Liver (tissue), 9 donors: Measurements from ENCODE around the gene NCAM1. TPM values are rescaled to one million over a fixed set of nuclear protein-coding genes. Genes with fewer than 3 reads are reported as not detected.

ENCODE experiments used
- DNase-seq: peaks from one replicate; pipeline ENCODE4 v3.0.0-alpha.2; 2017; ENCODE audit warnings: low spot score
- H3K27ac ChIP-seq, 2 donors: one replicate each; pipeline ENCODE4 v1.7.0; 2013; ENCODE audit warnings: inconsistent platforms in 2 of 2, low read length in 2 of 2, control low read depth in 1 of 2, low read depth in 1 of 2, mild to moderate bottlenecking in 1 of 2
- H3K27me3 ChIP-seq, 4 donors: one replicate each; pipeline versions ENCODE4 v1.6.1 to v1.7.0; 2013; ENCODE audit warnings: low read length in 3 of 4, inconsistent platforms in 1 of 4, mild to moderate bottlenecking in 1 of 4, moderate library complexity in 1 of 4; ENCODE audit not compliant: control insufficient read depth in 4 of 4, insufficient read depth in 4 of 4
- H3K36me3 ChIP-seq, 4 donors: one replicate each; pipeline versions ENCODE4 v1.6.1 to v1.7.0; 2013; ENCODE audit warnings: low read length in 3 of 4, mild to moderate bottlenecking in 3 of 4, low read depth in 1 of 4, moderate library complexity in 1 of 4; ENCODE audit not compliant: control insufficient read depth in 4 of 4, insufficient read depth in 3 of 4
- H3K4me1 ChIP-seq, 4 donors: one replicate each; pipeline versions ENCODE4 v1.6.1 to v1.7.0; 2013; ENCODE audit warnings: low read length in 3 of 4, mild to moderate bottlenecking in 3 of 4, moderate library complexity in 1 of 4; ENCODE audit not compliant: control insufficient read depth in 4 of 4, insufficient read depth in 4 of 4
- H3K4me3 ChIP-seq, 3 donors: one replicate each; pipeline versions ENCODE4 v1.6.1 to v1.7.0; 2013; ENCODE audit warnings: low read length in 3 of 3, control low read depth in 1 of 3, low read depth in 1 of 3, mild to moderate bottlenecking in 1 of 3
- H3K9ac ChIP-seq, 2 donors: one replicate each; pipeline ENCODE4 v1.7.0; 2013; ENCODE audit warnings: low read length in 2 of 2, mild to moderate bottlenecking in 2 of 2, moderate library complexity in 2 of 2, control low read depth in 1 of 2, low read depth in 1 of 2
- H3K9me3 ChIP-seq, 4 donors: one replicate each; pipeline versions ENCODE4 v1.6.1 to v1.7.0; 2013; ENCODE audit warnings: low read length in 3 of 4; ENCODE audit not compliant: control insufficient read depth in 4 of 4
- EGR1 ChIP-seq, 2 donors: IDR thresholded peaks; 2 replicates each; pipeline ENCODE4 v1.6.1; 2016 to 2018; ENCODE audit warnings: antibody characterized with exemption in 2 of 2, low read depth in 2 of 2
- FOXA1 ChIP-seq: IDR thresholded peaks from 2 replicates; pipeline ENCODE4 v1.6.1; 2016; ENCODE audit warnings: antibody characterized with exemption
- FOXA2 ChIP-seq: IDR thresholded peaks from 2 replicates; pipeline ENCODE4 v1.6.1; 2016; ENCODE audit warnings: antibody characterized with exemption
- GABPA ChIP-seq, 2 donors: IDR thresholded peaks in 1 of 2; conservative IDR thresholded peaks in 1 of 2; 2 replicates each; pipeline ENCODE4 v1.6.1; 2016; ENCODE audit warnings: antibody characterized with exemption in 2 of 2, mild to moderate bottlenecking in 1 of 2, moderate library complexity in 1 of 2
- HNF4A ChIP-seq, 2 donors: conservative IDR thresholded peaks; 2 replicates each; pipeline ENCODE4 v1.6.1; 2016; ENCODE audit warnings: antibody characterized with exemption in 2 of 2, mild to moderate bottlenecking in 2 of 2
- HNF4G ChIP-seq: IDR thresholded peaks from 2 replicates; pipeline ENCODE4 v1.6.1; 2016; ENCODE audit warnings: antibody characterized with exemption
- JUND ChIP-seq, 2 donors: IDR thresholded peaks; 2 replicates each; pipeline ENCODE4 v1.6.1; 2016; ENCODE audit warnings: antibody characterized with exemption in 2 of 2
- NR2F2 ChIP-seq: IDR thresholded peaks from 2 replicates; pipeline ENCODE4 v1.6.1; 2016; ENCODE audit warnings: antibody characterized with exemption
- RAD21 ChIP-seq, 2 donors: IDR thresholded peaks; 2 replicates each; pipeline ENCODE4 v1.6.1; 2016; ENCODE audit warnings: antibody characterized with exemption in 2 of 2, mild to moderate bottlenecking in 2 of 2
- RXRA ChIP-seq, 2 donors: IDR thresholded peaks; 2 replicates each; pipeline ENCODE4 v1.6.1; 2017 to 2018; ENCODE audit warnings: antibody characterized with exemption in 2 of 2, mild to moderate bottlenecking in 1 of 2
- SP1 ChIP-seq: IDR thresholded peaks from 2 replicates; pipeline ENCODE4 v1.6.1; 2018; ENCODE audit warnings: antibody characterized with exemption, mild to moderate bottlenecking
- TAF1 ChIP-seq: conservative IDR thresholded peaks from 2 replicates; pipeline ENCODE4 v1.6.1; 2016; ENCODE audit warnings: antibody characterized with exemption, mild to moderate bottlenecking
- YY1 ChIP-seq: IDR thresholded peaks from 2 replicates; pipeline ENCODE4 v1.6.1; 2016; ENCODE audit warnings: antibody characterized with exemption, mild to moderate bottlenecking
- ZBTB33 ChIP-seq: IDR thresholded peaks from 2 replicates; pipeline ENCODE4 v1.6.1; 2016; ENCODE audit warnings: antibody characterized with exemption
- WGBS: extraction: QIAGEN DNeasy Blood & Tissue Kit; methylation state at CpG from one replicate; pipeline ENCODE4 v1.1.7; 2013; 5-methylcytosine and 5-hydroxymethylcytosine counted together
- polyA plus RNA-seq, 2 donors: library from polyadenylated mRNA; stranded (reverse) in 1 of 2; unstranded in 1 of 2; fragments of 200-250 nt in 1 of 2; fragments of >200 nt in 1 of 2; fragmentation: Nextera tagmentation in 1 of 2; extraction: Ambion mirVana in 1 of 2; gene quantifications; one replicate each; pipeline versions ENCODE4 v1.2.1 to v1.2.3, GENCODE V29; 2013 to 2015
- total RNA-seq, 2 donors: library from RNA; depleted of rRNA; stranded (reverse); fragments of >200 nt; gene quantifications; one replicate each; pipeline ENCODE4 v1.2.3, GENCODE V29; 2014
- TF ChIP-seq, protein P1 (sequence below): IDR thresholded peaks from 2 replicates; pipeline ENCODE4 v1.6.1; 2016; ENCODE audit warnings: antibody characterized with exemption
- TF ChIP-seq, protein P2 (sequence below): IDR thresholded peaks from 2 replicates; pipeline ENCODE4 v1.6.1; 2016; ENCODE audit warnings: antibody characterized with exemption
- TF ChIP-seq, protein P3 (sequence below): fragments of 150-350 bp; IDR thresholded peaks from 2 replicates; pipeline ENCODE4 v1.5.1; 2017; ENCODE audit warnings: improper control_type of control experiment, low read depth, low read length; ENCODE audit not compliant: missing input control
- donor health status: healthy.
- donor health status: healthy.
- donor health status: healthy.
- donor health status: healthy.
- donor health status: healthy.

The NCAM1 gene
- total and polyA plus RNA-seq, 4 donors, result 0.65 to 2.1 (median 0.88) TPM

DNA sequence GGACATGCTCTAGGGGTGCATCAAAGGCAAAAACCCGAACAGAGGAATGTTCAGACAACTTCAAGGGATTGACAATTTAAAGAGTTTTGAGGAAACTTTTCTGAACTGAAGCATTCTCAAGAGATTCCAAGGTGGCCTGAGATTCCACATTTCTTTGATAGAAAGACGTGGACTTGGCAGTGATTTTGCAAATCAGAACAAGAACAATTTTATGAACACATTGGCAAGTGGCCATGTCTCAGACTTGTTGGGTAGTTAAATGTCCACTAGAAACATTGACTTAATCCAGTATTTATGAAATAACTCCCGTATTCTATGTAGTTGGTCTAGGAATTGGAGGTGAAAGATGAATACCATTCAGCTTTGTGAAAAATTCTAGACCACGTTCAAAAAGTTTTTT, 13.8 kb downstream of the NCAM1 start:
- DNase-seq, result no peak
- TF ChIP-seq RXRA (IDR thresholded peaks at IDR 0.05) (no peak), TAF1 (no peak), SP1 (no peak), RAD21 (IDR thresholded peaks at IDR 0.05) (no peak), EGR1 (IDR thresholded peaks at IDR 0.05; ENCODE audit: low read depth in 2 of 2) (no peak), FOXA2 (no peak), HNF4A (conservative IDR thresholded peaks at IDR 0.05) (no peak), NR2F2 (no peak), GABPA (IDR thresholded peaks at IDR 0.05 in 1 of 2, conservative IDR thresholded peaks at IDR 0.05 in 1 of 2) (no peak)
- TF ChIP-seq, protein P1, sequence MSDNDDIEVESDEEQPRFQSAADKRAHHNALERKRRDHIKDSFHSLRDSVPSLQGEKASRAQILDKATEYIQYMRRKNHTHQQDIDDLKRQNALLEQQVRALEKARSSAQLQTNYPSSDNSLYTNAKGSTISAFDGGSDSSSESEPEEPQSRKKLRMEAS, result no peak
- TF ChIP-seq, protein P2, sequence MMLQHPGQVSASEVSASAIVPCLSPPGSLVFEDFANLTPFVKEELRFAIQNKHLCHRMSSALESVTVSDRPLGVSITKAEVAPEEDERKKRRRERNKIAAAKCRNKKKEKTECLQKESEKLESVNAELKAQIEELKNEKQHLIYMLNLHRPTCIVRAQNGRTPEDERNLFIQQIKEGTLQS, result no peak
- no peak overlapping the region for H3K27ac ChIP-seq
- no peaks in the 10 kb centered on the region for H3K9me3 ChIP-seq
- no peaks in the 10 kb centered on the region for H3K36me3 ChIP-seq
- peaks cover 0 to 3% (median 1%) of the 10 kb centered on the region in 4 donors for H3K27me3 ChIP-seq
- no peaks in the 10 kb centered on the region for H3K4me1 ChIP-seq
- 59% methylated on average over 4 of the region's 4 CpGs for WGBS
- no peak overlapping the region for H3K4me3 ChIP-seq
- H3K9ac ChIP-seq, result no peak overlapping the region

- H3K4me1 ChIP-seq, result no peaks in the 10 kb centered on the region
- TF ChIP-seq, protein P1, result no peak
- TF ChIP-seq TAF1 (no peak), ZBTB33 (no peak), HNF4A (conservative IDR thresholded peaks at IDR 0.05) (no peak), FOXA1 (no peak), RAD21 (IDR thresholded peaks at IDR 0.05) (no peak), HNF4G (no peak), EGR1 (IDR thresholded peaks at IDR 0.05; ENCODE audit: low read depth in 2 of 2) (no peak), RXRA (IDR thresholded peaks at IDR 0.05) (no peak), FOXA2 (no peak), JUND (IDR thresholded peaks at IDR 0.05) (no peak), YY1 (no peak), SP1 (no peak), GABPA (IDR thresholded peaks at IDR 0.05 in 1 of 2, conservative IDR thresholded peaks at IDR 0.05 in 1 of 2) (no peak)
- TF ChIP-seq, protein P3, sequence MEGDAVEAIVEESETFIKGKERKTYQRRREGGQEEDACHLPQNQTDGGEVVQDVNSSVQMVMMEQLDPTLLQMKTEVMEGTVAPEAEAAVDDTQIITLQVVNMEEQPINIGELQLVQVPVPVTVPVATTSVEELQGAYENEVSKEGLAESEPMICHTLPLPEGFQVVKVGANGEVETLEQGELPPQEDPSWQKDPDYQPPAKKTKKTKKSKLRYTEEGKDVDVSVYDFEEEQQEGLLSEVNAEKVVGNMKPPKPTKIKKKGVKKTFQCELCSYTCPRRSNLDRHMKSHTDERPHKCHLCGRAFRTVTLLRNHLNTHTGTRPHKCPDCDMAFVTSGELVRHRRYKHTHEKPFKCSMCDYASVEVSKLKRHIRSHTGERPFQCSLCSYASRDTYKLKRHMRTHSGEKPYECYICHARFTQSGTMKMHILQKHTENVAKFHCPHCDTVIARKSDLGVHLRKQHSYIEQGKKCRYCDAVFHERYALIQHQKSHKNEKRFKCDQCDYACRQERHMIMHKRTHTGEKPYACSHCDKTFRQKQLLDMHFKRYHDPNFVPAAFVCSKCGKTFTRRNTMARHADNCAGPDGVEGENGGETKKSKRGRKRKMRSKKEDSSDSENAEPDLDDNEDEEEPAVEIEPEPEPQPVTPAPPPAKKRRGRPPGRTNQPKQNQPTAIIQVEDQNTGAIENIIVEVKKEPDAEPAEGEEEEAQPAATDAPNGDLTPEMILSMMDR, result no peak
- TF ChIP-seq, protein P2, result no peak
- H3K9ac ChIP-seq, result no peak overlapping the region
- 74% methylated on average over 2 of the region's 2 CpGs for WGBS
- no peak overlapping the region for H3K27ac ChIP-seq
- no peaks in the 10 kb centered on the region for H3K36me3 ChIP-seq
- no peaks in the 10 kb centered on the region for H3K9me3 ChIP-seq
- no peak for DNase-seq
- H3K4me3 ChIP-seq, result no peak overlapping the region
- peaks cover 0 to 3% (median 1%) of the 10 kb centered on the region in 4 donors for H3K27me3 ChIP-seq
These were observed 14.3 kb downstream of the NCAM1 start for GRCh38 chr11:112975493-112975892.
